GM21529 (cell line): ENCODE results near the gene PTPDC1.

Source experiments
- ATAC-seq: cut with Tn5 transposase; IDR thresholded peaks from one replicate; pipeline ENCODE4 v1.9.1; 2021; ENCODE audit not compliant: unreplicated experiment

The PTPDC1 gene, protein sequence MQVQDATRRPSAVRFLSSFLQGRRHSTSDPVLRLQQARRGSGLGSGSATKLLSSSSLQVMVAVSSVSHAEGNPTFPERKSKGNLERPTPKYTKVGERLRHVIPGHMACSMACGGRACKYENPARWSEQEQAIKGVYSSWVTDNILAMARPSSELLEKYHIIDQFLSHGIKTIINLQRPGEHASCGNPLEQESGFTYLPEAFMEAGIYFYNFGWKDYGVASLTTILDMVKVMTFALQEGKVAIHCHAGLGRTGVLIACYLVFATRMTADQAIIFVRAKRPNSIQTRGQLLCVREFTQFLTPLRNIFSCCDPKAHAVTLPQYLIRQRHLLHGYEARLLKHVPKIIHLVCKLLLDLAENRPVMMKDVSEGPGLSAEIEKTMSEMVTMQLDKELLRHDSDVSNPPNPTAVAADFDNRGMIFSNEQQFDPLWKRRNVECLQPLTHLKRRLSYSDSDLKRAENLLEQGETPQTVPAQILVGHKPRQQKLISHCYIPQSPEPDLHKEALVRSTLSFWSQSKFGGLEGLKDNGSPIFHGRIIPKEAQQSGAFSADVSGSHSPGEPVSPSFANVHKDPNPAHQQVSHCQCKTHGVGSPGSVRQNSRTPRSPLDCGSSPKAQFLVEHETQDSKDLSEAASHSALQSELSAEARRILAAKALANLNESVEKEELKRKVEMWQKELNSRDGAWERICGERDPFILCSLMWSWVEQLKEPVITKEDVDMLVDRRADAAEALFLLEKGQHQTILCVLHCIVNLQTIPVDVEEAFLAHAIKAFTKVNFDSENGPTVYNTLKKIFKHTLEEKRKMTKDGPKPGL

GRCh38 chr9:94084314-94084713 is at the start of gene PTPDC1:
PTPDC1 (plus strand) TSS chr9:94084464; CDS start chr9:94084531, 67 bp downstream.
- no peak for ATAC-seq

- no peak for ATAC-seq
Measured at GRCh38 chr9:94034511-94034910, 49.8 kb upstream of the PTPDC1 start.

DNA sequence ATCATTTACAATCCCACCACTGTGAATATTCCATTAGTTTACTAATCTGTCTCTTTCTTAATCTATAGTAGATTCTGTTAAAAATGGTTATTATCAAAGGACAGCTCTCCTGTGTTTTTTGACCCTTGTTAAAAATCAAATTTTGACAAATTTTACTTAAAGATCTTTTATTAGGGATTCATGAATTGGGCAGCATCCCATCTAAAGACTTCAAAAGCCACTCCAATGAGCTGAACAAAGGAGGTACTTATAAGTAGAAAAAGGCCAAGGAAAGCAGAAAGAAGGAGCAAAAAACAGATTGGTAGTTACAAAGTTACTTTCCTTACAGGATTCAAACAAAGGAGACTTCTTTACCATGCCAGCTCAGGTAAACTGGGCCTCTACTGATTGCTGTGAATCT is 44.5 kb upstream of the PTPDC1 start:
- ATAC-seq = no peak

DNA sequence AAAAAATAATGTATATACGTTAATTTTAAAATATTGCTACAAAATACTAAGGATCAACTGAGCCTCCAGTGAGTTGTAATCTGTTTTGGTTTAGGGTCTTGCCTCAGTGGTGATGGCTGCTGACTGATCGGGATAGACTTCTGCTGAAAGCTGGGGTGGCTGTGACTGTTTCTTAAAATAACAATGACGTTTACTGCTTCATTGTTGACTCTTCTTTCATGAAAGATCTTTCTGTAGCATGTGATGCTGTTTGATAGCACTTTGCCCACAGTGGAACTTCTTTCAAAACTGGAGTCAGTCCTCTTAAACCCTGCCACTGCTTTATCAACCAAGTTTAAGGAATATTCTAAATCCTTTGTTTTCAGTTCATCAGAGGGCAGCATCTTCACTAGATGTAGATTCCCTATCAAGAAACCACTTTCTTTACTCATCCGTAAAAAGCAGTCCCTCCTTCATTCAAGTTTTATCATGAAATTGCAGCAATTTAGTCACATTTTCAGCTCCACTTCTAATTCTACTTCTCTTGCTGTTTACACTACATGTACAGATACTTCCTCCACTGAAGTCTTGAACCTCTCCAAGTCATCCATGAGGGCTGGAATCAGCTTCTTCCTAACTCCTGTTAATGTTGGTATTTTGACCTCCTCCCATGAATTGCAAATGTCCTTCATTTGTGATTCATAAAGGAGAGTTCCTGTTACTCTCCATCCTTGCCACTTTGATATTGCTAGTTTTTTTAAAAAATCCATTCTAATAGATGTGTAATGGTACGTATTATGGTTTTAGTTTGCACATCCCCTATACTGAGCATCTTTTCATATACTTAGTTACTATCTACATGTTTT is 41.5 kb upstream of the PTPDC1 start:
- ATAC-seq = no peak

- ATAC-seq = no peak
Measured at GRCh38 chr9:94054716-94055115, 29.5 kb upstream of the PTPDC1 start.

DNA sequence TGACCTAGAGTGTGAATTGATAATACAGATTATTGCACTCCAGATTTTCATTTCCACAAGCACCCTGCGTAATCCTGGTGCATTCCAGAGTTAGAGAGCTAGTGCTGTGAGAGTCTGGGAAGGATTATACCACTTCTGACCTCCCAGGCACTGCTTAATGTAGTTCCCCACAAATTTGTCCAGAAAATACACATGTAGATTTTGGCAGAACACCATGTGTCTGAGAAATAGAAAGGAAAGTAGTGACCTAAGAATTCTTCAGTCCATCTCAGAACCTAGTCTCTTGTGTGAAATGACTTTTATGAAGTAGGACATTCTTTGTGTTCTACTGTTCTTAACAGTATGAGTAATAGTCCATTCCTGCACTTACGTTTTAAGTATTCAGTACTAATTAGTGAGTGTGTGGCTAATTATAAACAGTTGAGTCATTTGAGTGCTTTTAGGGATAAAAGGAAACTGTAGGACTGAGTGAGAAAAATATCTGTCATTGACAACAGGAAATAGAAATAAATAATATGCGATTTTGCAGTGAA is 27.8 kb upstream of the PTPDC1 start:
- ATAC-seq = no peak

DNA sequence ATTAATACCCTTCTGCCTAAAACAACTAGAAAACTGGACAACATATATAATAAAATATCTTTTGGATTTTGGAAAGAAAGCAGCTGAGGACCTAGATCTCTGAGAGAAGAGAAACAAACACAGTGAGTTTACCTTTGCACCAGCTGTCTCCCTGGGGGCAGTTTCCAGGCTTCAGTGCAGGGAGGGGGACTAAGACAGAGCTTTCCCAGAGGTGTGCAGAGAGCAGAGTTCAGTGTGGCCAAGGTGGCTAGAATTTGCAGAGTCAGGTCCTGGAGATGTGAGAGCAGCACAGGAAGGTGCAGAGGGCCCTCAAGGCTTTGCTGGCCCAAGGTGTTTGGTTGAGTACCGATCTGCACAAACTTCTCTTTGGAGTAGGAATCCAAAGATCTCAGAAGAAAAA is 26.3 kb upstream of the PTPDC1 start:
- ATAC-seq = no peak

DNA sequence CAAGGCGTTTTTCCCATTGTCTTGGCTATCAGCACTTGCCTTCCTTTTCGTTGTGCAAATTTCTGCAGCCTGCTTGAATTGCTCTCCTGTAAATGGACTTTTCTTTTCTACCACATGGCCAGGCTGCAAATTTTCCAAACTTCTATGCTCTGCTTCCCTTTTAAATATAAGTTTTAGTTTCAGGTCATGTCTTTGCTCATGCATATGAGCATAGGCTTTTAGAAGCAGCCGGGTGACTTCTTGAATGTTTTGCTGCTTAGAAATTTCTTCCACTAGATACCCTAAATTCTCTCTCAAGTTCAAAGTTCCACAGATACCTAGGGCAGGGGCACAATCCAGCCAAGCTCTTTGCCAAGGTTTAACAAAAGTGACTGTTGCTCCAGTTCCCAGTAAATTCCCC is 22.4 kb upstream of the PTPDC1 start:
- no peak for ATAC-seq

DNA sequence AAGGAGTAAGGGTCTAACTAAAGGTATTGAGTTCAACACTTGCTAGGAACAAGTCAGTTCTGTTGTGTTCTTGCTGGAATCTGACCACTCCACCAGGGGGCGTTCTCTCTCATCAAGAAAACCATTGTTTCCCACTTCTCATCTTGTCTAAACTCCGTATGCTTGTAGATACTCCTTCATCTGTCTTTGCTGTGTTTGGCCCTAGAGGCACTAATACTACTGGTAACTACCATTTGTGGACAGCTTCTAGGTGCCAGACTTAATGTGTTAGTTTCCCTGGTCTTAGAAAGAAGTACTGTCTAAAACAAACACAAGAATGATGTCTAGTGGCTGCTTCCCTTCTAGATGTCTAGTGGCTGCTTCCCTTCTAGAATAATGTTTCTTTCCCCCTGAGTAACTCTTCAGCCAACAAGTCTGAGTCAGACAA is 18.7 kb upstream of the PTPDC1 start:
- ATAC-seq = no peak

GRCh38 chr9:94068257-94068656 is 16.0 kb upstream of the PTPDC1 start:
- ATAC-seq = no peak

GRCh38 chr9:94076557-94076956 is 7.7 kb upstream of the PTPDC1 start:
- ATAC-seq = no peak

- ATAC-seq = no peak
Measured at GRCh38 chr9:94078086-94078485, 6.2 kb upstream of the PTPDC1 start.

- no peak for ATAC-seq
Measured at GRCh38 chr9:94079236-94079635, 5.0 kb upstream of the PTPDC1 start.

GRCh38 chr9:94080249-94080648 is 4.0 kb upstream of the PTPDC1 start:
- no peak for ATAC-seq

GRCh38 chr9:94081435-94081834 is 2.8 kb upstream of the PTPDC1 start:
- ATAC-seq = no peak

- ATAC-seq = no peak
Measured at GRCh38 chr9:94081864-94082463, 2.3 kb upstream of the PTPDC1 start.

DNA sequence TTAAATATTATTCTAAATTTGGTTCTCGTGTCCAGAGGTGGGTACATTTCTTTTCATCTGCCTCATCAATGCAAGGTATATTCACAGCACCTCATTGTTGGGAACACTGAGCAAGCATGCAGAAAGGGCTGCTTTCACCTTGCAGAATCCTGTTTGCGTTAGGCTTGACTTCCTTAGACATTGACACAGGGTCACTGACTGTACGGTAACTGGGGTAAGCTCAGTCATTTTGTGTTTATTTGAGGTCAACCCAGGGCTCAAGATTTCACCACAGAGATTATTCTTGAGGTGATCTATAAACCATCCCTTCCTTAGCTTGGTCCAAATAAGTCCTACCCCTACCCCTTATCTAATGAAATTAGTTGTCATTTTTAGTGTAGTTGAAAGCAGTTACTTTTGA is 1.7 kb upstream of the PTPDC1 start:
- no peak for ATAC-seq

- no peak for ATAC-seq
Measured at GRCh38 chr9:94082956-94083355, 1.3 kb upstream of the PTPDC1 start.

DNA sequence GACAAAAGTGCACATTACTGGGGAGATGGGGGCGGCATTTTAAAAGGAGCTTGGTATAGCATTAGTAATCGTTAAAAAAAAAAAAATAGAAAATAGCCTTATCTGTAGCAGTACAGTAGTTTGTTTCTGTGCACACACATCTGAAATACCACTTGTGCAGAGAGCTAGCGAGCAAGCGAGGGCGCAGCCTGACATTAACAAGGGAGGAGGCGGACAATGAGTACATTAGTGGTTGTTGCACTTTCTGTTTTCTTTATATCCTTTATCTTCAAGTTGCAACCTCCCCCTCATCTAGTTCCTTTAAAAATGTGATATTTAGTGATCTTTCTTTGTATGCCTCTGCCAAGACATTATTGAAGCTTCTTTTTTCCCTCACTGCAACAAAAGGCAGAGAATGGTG is 880 bp upstream of the PTPDC1 start:
- ATAC-seq = no peak

DNA sequence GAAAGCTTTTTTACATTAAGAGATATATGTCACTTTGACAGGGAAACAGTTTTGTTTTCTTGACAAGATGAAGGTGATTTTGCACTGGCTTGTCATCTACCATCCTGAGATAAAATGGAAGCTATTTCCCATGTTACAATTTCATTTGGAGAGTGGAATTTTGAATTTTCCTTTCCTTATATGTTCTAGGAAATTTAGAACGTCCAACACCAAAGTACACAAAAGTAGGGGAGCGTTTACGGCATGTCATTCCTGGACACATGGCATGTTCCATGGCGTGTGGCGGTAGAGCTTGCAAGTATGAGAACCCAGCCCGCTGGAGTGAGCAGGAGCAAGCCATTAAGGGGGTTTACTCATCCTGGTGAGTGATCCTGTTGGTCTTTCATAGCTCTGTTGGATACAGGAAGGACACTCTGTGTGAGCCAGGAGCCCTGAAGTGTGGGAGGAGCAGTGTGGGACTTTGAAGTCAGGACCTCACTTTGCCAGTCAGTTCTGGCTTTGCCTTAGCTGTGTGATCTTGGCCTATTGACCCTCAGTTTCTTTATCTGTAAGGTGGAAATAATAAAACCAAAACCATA is 887 bp downstream of the PTPDC1 start:
- no peak for ATAC-seq
